HepG2 (cell line): ENCODE results near the gene FITM2. TPM values are rescaled to one million over a fixed set of nuclear protein-coding genes. Genes with fewer than 3 reads are reported as not detected.
A peak's percentile ranks its signal among the peaks of the same experiment; 100 is the strongest.

Source experiments
- ATAC-seq: fragments of 200-7000 bp; cut with Tn5 transposase; 3 replicates; pipeline ENCODE4 v1.9.1; 2020; ENCODE audit warnings: mild to moderate bottlenecking, moderate library complexity
- BruUV-seq: library from RNA; stranded (reverse); fragments of 400-500 nt; replicated peaks from 2 replicates; lab custom pipeline; 2021; lab: Mats Ljungman, UMichigan
- CTCF ChIA-PET: fragments of 300-600 bp; formaldehyde crosslinking; extraction: SDS; loops from one replicate; lab custom pipeline; 2021; ENCODE audit warnings: low total read pairs, inconsistent platforms, low intra/inter-chr PET ratio; lab: Yijun Ruan, JAX
- POLR2A ChIA-PET: fragments of 350-600 bp; sonication (Branson Sonifier 250); formaldehyde crosslinking; loops from one replicate; lab custom pipeline; 2020; ENCODE audit warnings: antibody characterized with exemption, inconsistent platforms; lab: Yijun Ruan, JAX
- DNase-seq: peaks from one replicate; pipeline ENCODE4 v3.0.0-alpha.2; 2015; ENCODE audit warnings: low spot score
- FAIRE-seq: peaks from 3 replicates; lab custom pipeline; 2011; peaks lifted over from hg19 to GRCh38; lab: Jason Lieb, UNC
- H2AFZ ChIP-seq: one replicate; pipeline ENCODE4 v1.6.1; 2011; ENCODE audit warnings: low read length, inconsistent platforms
- H3K27ac ChIP-seq: fragments of 300-600 bp; 3 replicates; pipeline ENCODE4 v1.8.0; 2011; ENCODE audit warnings: mixed run types, mild to moderate bottlenecking, mixed read lengths, low read length, inconsistent platforms; ENCODE audit not compliant: insufficient read depth; ENCODE audit errors: extremely low read length
- H3K27me3 ChIP-seq, 2 experiments: fragments of 200-600 bp in 1 of 2; 2 replicates in 1 of 2; 3 replicates in 1 of 2; pipeline versions ENCODE4 v1.6.0 to v1.8.0; 2011; ENCODE audit warnings: low read length in 2 of 2, mild to moderate bottlenecking in 2 of 2, moderate library complexity in 2 of 2, inconsistent platforms in 1 of 2; ENCODE audit not compliant: insufficient read depth in 2 of 2, control insufficient read depth in 1 of 2
- H3K36me3 ChIP-seq, 2 experiments: fragments of 200-600 bp in 1 of 2; replicated peaks in 1 of 2; 2 replicates in 1 of 2; 3 replicates in 1 of 2; pipeline versions ENCODE4 v1.5.1 to v1.8.0; 2011; ENCODE audit warnings: low read length in 2 of 2, inconsistent platforms in 1 of 2; ENCODE audit not compliant: insufficient read depth in 2 of 2, control insufficient read depth in 1 of 2
- H3K4me1 ChIP-seq: 2 replicates; pipeline ENCODE4 v1.5.1; 2012; ENCODE audit warnings: low read length, inconsistent platforms; ENCODE audit not compliant: insufficient read depth
- H3K4me2 ChIP-seq: 2 replicates; pipeline ENCODE4 v1.6.0; 2011; ENCODE audit warnings: low read depth, low read length, inconsistent platforms
- H3K4me3 ChIP-seq, 3 experiments: fragments of 200-600 bp in 1 of 3; sonication (generic), shearing (Covaris generic) in 1 of 3; replicated peaks in 1 of 3; 2 replicates each; pipeline ENCODE4 v1.5.1; 2011 to 2016; ENCODE audit warnings: low read length in 3 of 3, inconsistent platforms in 2 of 3, low read depth in 2 of 3, mild to moderate bottlenecking in 2 of 3, control low read depth in 1 of 3, mixed read lengths in 1 of 3; ENCODE audit not compliant: insufficient read depth in 1 of 3
- H3K79me2 ChIP-seq: one replicate; pipeline ENCODE4 v1.6.1; 2011; ENCODE audit warnings: low read length, inconsistent platforms; ENCODE audit not compliant: insufficient read depth
- H3K9ac ChIP-seq: 2 replicates; pipeline ENCODE4 v1.6.0; 2011; ENCODE audit warnings: mild to moderate bottlenecking, low read depth, low read length, inconsistent platforms; ENCODE audit not compliant: insufficient read depth
- H3K9me3 ChIP-seq: 2 replicates; pipeline ENCODE4 v1.5.1; 2012; ENCODE audit warnings: mild to moderate bottlenecking, low read length
- H4K20me1 ChIP-seq: 2 replicates; pipeline ENCODE4 v1.6.0; 2011; ENCODE audit warnings: inconsistent platforms, mild to moderate bottlenecking, low read length, moderate library complexity; ENCODE audit not compliant: insufficient read depth
- AKAP8 ChIP-seq: sonication (generic); formaldehyde crosslinking; IDR thresholded peaks from 2 replicates; pipeline ENCODE4 v1.5.1; 2020; ENCODE audit warnings: mild to moderate bottlenecking, missing genetic modification reagents
- ATF6 ChIP-seq: sonication (generic); formaldehyde crosslinking; conservative IDR thresholded peaks from 2 replicates; pipeline ENCODE4 v1.4.0; 2020; ENCODE audit warnings: missing genetic modification reagents
- CCDC6 ChIP-seq: sonication (generic); formaldehyde crosslinking; IDR thresholded peaks from 2 replicates; pipeline ENCODE4 v1.8.1; 2022; ENCODE audit warnings: mild to moderate bottlenecking, missing genetic modification reagents, moderate library complexity
- CHD4 ChIP-seq: fragments of 200-600 bp; sonication (generic); IDR thresholded peaks from 2 replicates; pipeline ENCODE4 v1.7.0; 2017; ENCODE audit warnings: mild to moderate bottlenecking, low read length, borderline replicate concordance
- FOSL1 ChIP-seq: sonication (generic); formaldehyde crosslinking; IDR thresholded peaks from 2 replicates; pipeline ENCODE4 v1.9.0; 2021; ENCODE audit warnings: missing genetic modification reagents, borderline replicate concordance
- GLMP ChIP-seq: sonication (generic); formaldehyde crosslinking; IDR thresholded peaks from 2 replicates; pipeline ENCODE4 v1.9.0; 2021; ENCODE audit warnings: missing genetic modification reagents, mild to moderate bottlenecking, borderline replicate concordance
- IKZF1 ChIP-seq: fragments of 450-650 bp; IDR thresholded peaks from 2 replicates; pipeline ENCODE4 v1.7.1; 2016
- MXD4 ChIP-seq: IDR thresholded peaks from 2 replicates; pipeline ENCODE4 v1.6.1; 2016; ENCODE audit warnings: mild to moderate bottlenecking, missing biosample characterization, missing genetic modification reagents
- NCOA1 ChIP-seq: sonication (generic); formaldehyde crosslinking; IDR thresholded peaks from 2 replicates; pipeline ENCODE4 v1.9.0; 2021; ENCODE audit warnings: missing genetic modification reagents
- TBP ChIP-seq: sonication (generic); formaldehyde crosslinking; IDR thresholded peaks from 2 replicates; pipeline ENCODE4 v1.5.0; 2020; ENCODE audit warnings: missing genetic modification reagents
- ZBTB10 ChIP-seq: sonication (generic); formaldehyde crosslinking; IDR thresholded peaks from 2 replicates; pipeline ENCODE4 v1.4.0; 2020; ENCODE audit warnings: missing genetic modification reagents, borderline replicate concordance
- ZNF205 ChIP-seq: IDR thresholded peaks from 2 replicates; pipeline ENCODE4 v1.6.1; 2018; ENCODE audit warnings: missing biosample characterization, missing genetic modification reagents
- ZNF337 ChIP-seq: sonication (generic); formaldehyde crosslinking; IDR thresholded peaks from 2 replicates; pipeline ENCODE4 v1.5.1; 2020; ENCODE audit warnings: missing genetic modification reagents, low read depth, mild to moderate bottlenecking, borderline replicate concordance
- ZNF513 ChIP-seq: sonication (generic); formaldehyde crosslinking; conservative IDR thresholded peaks from 2 replicates; pipeline ENCODE4 v1.5.0; 2020; ENCODE audit warnings: missing genetic modification reagents
- ZNF737 ChIP-seq: sonication (generic); formaldehyde crosslinking; IDR thresholded peaks from 2 replicates; pipeline ENCODE4 v1.5.0; 2020; ENCODE audit warnings: missing genetic modification reagents, mild to moderate bottlenecking, borderline replicate concordance
- WGBS: methylation state at CpG from one replicate; pipeline ENCODE4 v1.1.6; 2017; ENCODE audit warnings: low lambda C conversion rate; 5-methylcytosine and 5-hydroxymethylcytosine counted together
- in situ Hi-C: cut with HindIII; loops from 2 replicates; pipeline ENCODE4 v1.10.0; 2017; ENCODE audit warnings: low pct_unique_long_range_greater_than_20kb; ENCODE audit not compliant: extremely low pct_ligation_motif_present
- intact Hi-C: fragments of 100-400 bp; cut with micrococcal nuclease; formaldehyde crosslinking; loops from one replicate; pipeline ENCODE4 v1.10.0; 2022; ENCODE audit not compliant: unreplicated experiment
- polyA plus RNA-seq, 8 experiments: library from polyadenylated mRNA; depleted of rRNA in 3 of 8; stranded (reverse) in 7 of 8; unstranded in 1 of 8; fragments of >200 nt; fragmentation: Illumina TruSeq in 4 of 8; extraction: Trizol in 4 of 8; gene quantifications; 2 replicates each; pipeline versions ENCODE4 v1.2.1 to v1.2.3, GENCODE V29; 2011 to 2016; ENCODE audit warnings: low read depth in 4 of 8, missing spikeins in 1 of 8, mixed read lengths in 1 of 8; ENCODE audit not compliant: insufficient read depth in 1 of 8
- total RNA-seq, 5 experiments: library from RNA; depleted of rRNA; stranded (reverse); fragments of >200 nt; fragmentation: Illumina TruSeq; extraction: Trizol; gene quantifications; 2 replicates each; pipeline ENCODE4 v1.2.3, GENCODE V29; 2016; ENCODE audit warnings: low read depth in 1 of 5

Gene FITM2
- total and polyA plus RNA-seq, 2 of the 13 experiments (the other 11 are each of a cell fraction or from before 2014, with no cell fraction given), result 9.6 to 24.5 TPM

- in situ Hi-C loops, result no loop called here
- ChIA-PET POLR2A (interaction anchor here (0.8 to 4.1 kb wide), 18 partner anchors 8 to 167 kb away, joined by 3 to 38 read pairs (median 5); partner anchors contain the start of genes FITM2 and SERINC3), CTCF (no interaction called here)
- Histone ChIP-seq H3K36me3 (peaks cover 0 to 5% of the 10 kb centered on the region in 2 experiments; a peak in 4 of 5 replicates), H3K4me1 (peaks cover 83% of the 10 kb centered on the region), H3K27me3 (no peaks in the 10 kb centered on the region; a peak in 1 of 5 replicates), H4K20me1 (no peaks in the 10 kb centered on the region), H3K27ac (peak overlapping the region; percentile 73), H3K4me2 (peak overlapping the region; percentile 87), H3K79me2 (peaks cover 43% of the 10 kb centered on the region), H3K9me3 (no peaks in the 10 kb centered on the region), H3K9ac (peak overlapping the region; percentile 85), H2AFZ (peak overlapping the region; percentile 65), H3K4me3 (peak overlapping the region; percentile 69 to 95 (median 92))
- intact Hi-C loops, result loop anchor here (1.0 to 5.0 kb wide), 4 partner anchors 15 to 144 kb away; partner anchors contain the start of gene FITM2
- ATAC-seq (peak; percentile 54), DNase-seq (peak; percentile 79), FAIRE-seq (no peak)
- no TSS peak for BruUV-seq
- WGBS, result 20% methylated on average over 6 of the region's 6 CpGs
- TF ChIP-seq FOSL1 (CRISPR knock-in tag) (no peak), ZNF205 (CRISPR knock-in tag) (0 out of 2 replicates have a peak, but pooled peaks have one; percentile 13), MXD4 (CRISPR knock-in tag) (no peak), ZNF337 (CRISPR knock-in tag) (no peak), ZBTB10 (CRISPR knock-in tag) (peak; percentile 93; the same call in 1 of the 2 replicates), ATF6 (no peak), ZNF737 (CRISPR knock-in tag) (no peak), CCDC6 (CRISPR knock-in tag) (no peak; the same call in 1 of the 2 replicates), TBP (CRISPR knock-in tag) (no peak), NCOA1 (no peak; the same call in none of the 2 replicates), AKAP8 (CRISPR knock-in tag) (no peak; the same call in 1 of the 2 replicates), IKZF1 (no peak), GLMP (CRISPR knock-in tag) (no peak), ZNF513 (no peak), CHD4 (peak; percentile 80; the same call in 1 of the 2 replicates)
Measured at GRCh38 chr20:44354979-44355497, 44.0 kb upstream of the FITM2 start.
